ENCODE data around the gene OTOP2.
"Not testable (repeated sequence)": the region's sequence is repeated elsewhere in the genome, so short reads cannot be mapped to it uniquely, and the experiment has no call there.

Gene OTOP2

DNA sequence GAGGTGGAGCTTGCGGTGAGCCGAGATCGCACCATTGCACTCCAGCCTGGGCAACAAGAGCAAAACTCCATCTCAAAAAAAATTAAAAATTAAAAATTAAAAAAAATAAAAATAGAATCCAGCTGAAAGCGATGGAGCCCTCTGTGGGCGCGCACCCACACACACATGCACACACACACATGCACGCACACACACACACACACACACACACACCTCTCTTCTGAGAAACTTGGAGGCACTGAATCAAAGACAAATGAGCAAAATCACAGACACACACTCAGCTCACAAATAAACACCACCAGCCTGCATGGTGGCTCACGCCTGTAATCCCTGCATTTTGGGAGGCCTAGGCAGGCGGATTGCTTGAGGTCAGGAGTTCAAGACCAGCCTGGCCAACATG, 21.0 kb upstream of the OTOP2 start:
- no peaks in the 10 kb centered on the region for H3K36me3 ChIP-seq (ENCODE audit: control insufficient read depth in 2 of 2, insufficient read depth in 2 of 2, low read length in 2 of 2)
- no peak overlapping the region for H3K27ac ChIP-seq (ENCODE audit: low read length)
- H3K9me3 ChIP-seq (ENCODE audit: control insufficient read depth in 2 of 2, low read length in 2 of 2) = no peaks in the 10 kb centered on the region
- no peak overlapping the region for H3K9ac ChIP-seq (ENCODE audit: low read length in 2 of 2)
- H3K4me3 ChIP-seq (ENCODE audit: low read length in 2 of 2) = no peak overlapping the region
- H3K27me3 ChIP-seq (ENCODE audit: control insufficient read depth in 1 of 2, insufficient read depth in 2 of 2, low read length in 2 of 2) = peaks cover 6 to 19% of the 10 kb centered on the region in 2 donors
- no peaks in the 10 kb centered on the region for H3K4me1 ChIP-seq (ENCODE audit: control insufficient read depth, insufficient read depth, low read length)

- no peak overlapping the region for H3K9ac ChIP-seq (ENCODE audit: low read length in 2 of 2)
- no peaks in the 10 kb centered on the region for H3K36me3 ChIP-seq (ENCODE audit: control insufficient read depth in 2 of 2, insufficient read depth in 2 of 2, low read length in 2 of 2)
- no peaks in the 10 kb centered on the region for H3K4me1 ChIP-seq (ENCODE audit: control insufficient read depth, insufficient read depth, low read length)
- H3K9me3 ChIP-seq (ENCODE audit: control insufficient read depth in 2 of 2, low read length in 2 of 2) = no peaks in the 10 kb centered on the region
- peaks cover 6 to 19% of the 10 kb centered on the region in 2 donors for H3K27me3 ChIP-seq (ENCODE audit: control insufficient read depth in 1 of 2, insufficient read depth in 2 of 2, low read length in 2 of 2)
- H3K27ac ChIP-seq (ENCODE audit: low read length) = no peak overlapping the region
- no peak overlapping the region for H3K4me3 ChIP-seq (ENCODE audit: low read length in 2 of 2)
Observed at GRCh38 chr17:74903671-74904070, 20.4 kb upstream of the OTOP2 start.

DNA sequence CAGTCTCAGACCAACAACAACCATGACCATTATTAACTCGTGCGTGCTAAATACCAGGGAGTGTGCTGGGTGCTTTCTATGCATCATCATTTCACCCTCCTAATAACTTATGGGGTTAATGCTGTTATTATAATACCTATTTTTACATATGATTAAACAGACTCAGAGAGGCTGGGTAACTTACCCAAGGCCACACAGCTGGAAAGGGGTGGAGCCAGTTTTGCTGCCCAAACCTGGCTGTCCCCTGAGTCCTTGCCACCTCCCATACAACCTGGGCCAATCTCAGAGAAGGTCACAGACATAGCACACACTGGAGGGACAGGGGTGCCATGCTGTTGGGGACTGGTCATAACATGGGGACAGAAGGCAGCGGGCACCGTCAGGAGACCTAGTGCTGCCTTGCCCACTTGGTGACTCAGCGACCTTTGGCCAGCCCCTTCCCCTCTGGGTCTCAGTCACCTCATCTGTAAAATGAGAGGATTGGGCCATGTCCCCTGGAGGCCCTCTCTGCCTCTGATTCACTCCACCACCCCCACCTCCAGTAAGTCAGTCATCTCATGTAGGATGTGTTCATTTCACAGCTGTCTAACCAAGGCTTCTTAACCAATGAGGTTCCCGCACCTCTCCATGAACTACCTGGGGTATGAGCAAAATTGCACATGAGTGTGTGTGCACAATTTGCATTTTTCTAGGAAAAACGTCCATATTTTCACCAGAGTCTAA, 19.2 kb upstream of the OTOP2 start:
- Histone ChIP-seq H3K9ac (ENCODE audit: low read length in 2 of 2) (no peak overlapping the region), H3K36me3 (ENCODE audit: control insufficient read depth in 2 of 2, insufficient read depth in 2 of 2, low read length in 2 of 2) (no peaks in the 10 kb centered on the region), H3K27me3 (ENCODE audit: control insufficient read depth in 1 of 2, insufficient read depth in 2 of 2, low read length in 2 of 2) (peaks cover 6 to 19% of the 10 kb centered on the region in 2 donors), H3K9me3 (ENCODE audit: control insufficient read depth in 2 of 2, low read length in 2 of 2) (no peaks in the 10 kb centered on the region), H3K4me1 (ENCODE audit: control insufficient read depth, insufficient read depth, low read length) (no peaks in the 10 kb centered on the region), H3K27ac (ENCODE audit: low read length) (no peak overlapping the region), H3K4me3 (ENCODE audit: low read length in 2 of 2) (no peak overlapping the region)

GRCh38 chr17:74906214-74906793, 17.8 kb upstream of the OTOP2 start:
- H3K27me3 ChIP-seq (ENCODE audit: control insufficient read depth in 1 of 2, insufficient read depth in 2 of 2, low read length in 2 of 2) = peaks cover 6 to 16% of the 10 kb centered on the region in 2 donors
- H3K4me3 ChIP-seq (ENCODE audit: low read length in 2 of 2); H3K27ac ChIP-seq (ENCODE audit: low read length); H3K9me3 ChIP-seq (ENCODE audit: control insufficient read depth in 2 of 2, low read length in 2 of 2); H3K9ac ChIP-seq (ENCODE audit: low read length in 2 of 2); H3K36me3 ChIP-seq (ENCODE audit: control insufficient read depth in 2 of 2, insufficient read depth in 2 of 2, low read length in 2 of 2); H3K4me1 ChIP-seq (ENCODE audit: control insufficient read depth, insufficient read depth, low read length): not testable (repeated sequence)

DNA sequence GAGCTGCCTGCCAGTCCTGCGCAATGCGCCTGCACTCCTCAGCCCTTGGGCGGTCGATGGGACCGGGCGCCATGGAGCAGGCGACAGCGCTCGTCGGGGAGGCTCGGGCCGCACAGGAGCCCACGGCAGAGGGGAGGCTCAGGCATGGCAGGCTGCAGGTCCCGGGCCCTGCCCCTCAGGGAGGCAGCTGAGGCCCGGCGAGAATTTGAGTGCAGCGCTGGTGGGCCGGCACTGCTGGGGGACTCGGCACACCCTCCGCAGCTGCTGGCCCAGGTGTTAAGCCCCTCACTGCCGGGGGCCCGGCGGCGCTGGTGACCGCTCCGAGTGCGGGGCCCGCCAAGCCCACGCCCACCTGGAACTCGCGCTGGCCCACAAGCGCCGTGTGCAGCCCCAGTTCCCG, 17.1 kb upstream of the OTOP2 start:
- H3K4me1 ChIP-seq (ENCODE audit: control insufficient read depth, insufficient read depth, low read length) = no peaks in the 10 kb centered on the region
- no peaks in the 10 kb centered on the region for H3K36me3 ChIP-seq (ENCODE audit: control insufficient read depth in 2 of 2, insufficient read depth in 2 of 2, low read length in 2 of 2)
- peaks cover 5 to 14% of the 10 kb centered on the region in 2 donors for H3K27me3 ChIP-seq (ENCODE audit: control insufficient read depth in 1 of 2, insufficient read depth in 2 of 2, low read length in 2 of 2)
- H3K9me3 ChIP-seq (ENCODE audit: control insufficient read depth in 2 of 2, low read length in 2 of 2) = no peaks in the 10 kb centered on the region
- no peak overlapping the region for H3K4me3 ChIP-seq (ENCODE audit: low read length in 2 of 2)
- H3K9ac ChIP-seq (ENCODE audit: low read length in 2 of 2) = no peak overlapping the region
- no peak overlapping the region for H3K27ac ChIP-seq (ENCODE audit: low read length)

DNA sequence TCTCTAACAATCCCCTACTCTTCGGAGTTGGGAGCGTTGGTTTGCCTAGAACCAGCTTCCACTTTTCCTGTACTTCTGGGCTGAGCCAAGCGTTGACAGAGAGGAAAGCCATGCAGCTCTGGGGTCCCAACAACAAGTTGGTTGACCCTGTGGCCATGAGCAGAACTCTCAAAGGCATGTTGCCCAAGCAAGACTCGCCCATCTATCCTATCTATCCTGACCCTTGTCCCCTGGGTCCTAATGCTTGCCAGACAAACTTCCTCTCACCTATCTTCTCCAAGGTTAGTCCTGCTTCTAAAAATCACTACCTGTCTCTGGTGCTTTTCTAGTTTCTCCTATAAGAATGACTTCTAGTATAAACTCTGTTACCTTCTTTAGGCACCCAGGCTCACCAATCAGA, 15.0 kb upstream of the OTOP2 start:
- H3K9ac ChIP-seq (ENCODE audit: low read length in 2 of 2); H3K36me3 ChIP-seq (ENCODE audit: control insufficient read depth in 2 of 2, insufficient read depth in 2 of 2, low read length in 2 of 2); H3K27ac ChIP-seq (ENCODE audit: low read length); H3K4me3 ChIP-seq (ENCODE audit: low read length in 2 of 2); H3K27me3 ChIP-seq (ENCODE audit: control insufficient read depth in 1 of 2, insufficient read depth in 2 of 2, low read length in 2 of 2); H3K9me3 ChIP-seq (ENCODE audit: control insufficient read depth in 2 of 2, low read length in 2 of 2); H3K4me1 ChIP-seq (ENCODE audit: control insufficient read depth, insufficient read depth, low read length): not testable (repeated sequence)

GRCh38 chr17:74911423-74911822, 12.7 kb upstream of the OTOP2 start:
- H3K27me3 ChIP-seq (ENCODE audit: control insufficient read depth in 1 of 2, insufficient read depth in 2 of 2, low read length in 2 of 2); H3K9ac ChIP-seq (ENCODE audit: low read length in 2 of 2); H3K27ac ChIP-seq (ENCODE audit: low read length); H3K36me3 ChIP-seq (ENCODE audit: control insufficient read depth in 2 of 2, insufficient read depth in 2 of 2, low read length in 2 of 2); H3K4me1 ChIP-seq (ENCODE audit: control insufficient read depth, insufficient read depth, low read length); H3K4me3 ChIP-seq (ENCODE audit: low read length in 2 of 2); H3K9me3 ChIP-seq (ENCODE audit: control insufficient read depth in 2 of 2, low read length in 2 of 2): not testable (repeated sequence)

- Histone ChIP-seq H3K9ac (ENCODE audit: low read length in 2 of 2) (no peak overlapping the region), H3K27ac (ENCODE audit: low read length) (no peak overlapping the region), H3K4me3 (ENCODE audit: low read length in 2 of 2) (no peak overlapping the region), H3K36me3 (ENCODE audit: control insufficient read depth in 2 of 2, insufficient read depth in 2 of 2, low read length in 2 of 2) (no peaks in the 10 kb centered on the region), H3K4me1 (ENCODE audit: control insufficient read depth, insufficient read depth, low read length) (peaks cover 5% of the 10 kb centered on the region), H3K27me3 (ENCODE audit: control insufficient read depth in 1 of 2, insufficient read depth in 2 of 2, low read length in 2 of 2) (peaks cover 9 to 17% of the 10 kb centered on the region in 2 donors), H3K9me3 (ENCODE audit: control insufficient read depth in 2 of 2, low read length in 2 of 2) (no peaks in the 10 kb centered on the region)
Observed at GRCh38 chr17:74916136-74916850, 7.8 kb upstream of the OTOP2 start.

DNA sequence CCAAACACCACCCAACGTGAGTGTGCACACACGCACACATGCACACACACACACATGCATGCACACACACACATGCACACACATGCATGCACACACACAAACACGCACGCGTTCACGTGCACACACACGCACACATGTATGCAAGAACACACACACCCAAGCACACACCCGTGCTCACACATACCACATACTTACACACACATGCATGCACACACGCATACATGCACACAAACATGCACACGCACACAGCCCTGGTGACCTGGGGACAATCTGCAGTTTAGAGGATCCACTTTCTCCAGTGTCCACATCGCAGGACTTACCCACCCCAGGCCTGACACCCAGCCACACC, 7.2 kb upstream of the OTOP2 start:
- Histone ChIP-seq H3K4me1 (ENCODE audit: control insufficient read depth, insufficient read depth, low read length) (peaks cover 5% of the 10 kb centered on the region), H3K9me3 (ENCODE audit: control insufficient read depth in 2 of 2, low read length in 2 of 2) (no peaks in the 10 kb centered on the region), H3K27me3 (ENCODE audit: control insufficient read depth in 1 of 2, insufficient read depth in 2 of 2, low read length in 2 of 2) (peaks cover 14 to 22% of the 10 kb centered on the region in 2 donors), H3K27ac (ENCODE audit: low read length) (no peak overlapping the region), H3K36me3 (ENCODE audit: control insufficient read depth in 2 of 2, insufficient read depth in 2 of 2, low read length in 2 of 2) (no peaks in the 10 kb centered on the region), H3K9ac (ENCODE audit: low read length in 2 of 2) (no peak overlapping the region), H3K4me3 (ENCODE audit: low read length in 2 of 2) (no peak overlapping the region)

- Histone ChIP-seq H3K36me3 (ENCODE audit: control insufficient read depth in 2 of 2, insufficient read depth in 2 of 2, low read length in 2 of 2) (no peaks in the 10 kb centered on the region), H3K9ac (ENCODE audit: low read length in 2 of 2) (no peak overlapping the region), H3K9me3 (ENCODE audit: control insufficient read depth in 2 of 2, low read length in 2 of 2) (no peaks in the 10 kb centered on the region), H3K4me1 (ENCODE audit: control insufficient read depth, insufficient read depth, low read length) (peaks cover 5% of the 10 kb centered on the region), H3K4me3 (ENCODE audit: low read length in 2 of 2) (no peak overlapping the region), H3K27me3 (ENCODE audit: control insufficient read depth in 1 of 2, insufficient read depth in 2 of 2, low read length in 2 of 2) (peaks cover 18 to 26% of the 10 kb centered on the region in 2 donors), H3K27ac (ENCODE audit: low read length) (no peak overlapping the region)
Observed at GRCh38 chr17:74917430-74917829, 6.6 kb upstream of the OTOP2 start.

- no peak overlapping the region for H3K27ac ChIP-seq (ENCODE audit: low read length)
- no peak overlapping the region for H3K4me3 ChIP-seq (ENCODE audit: low read length in 2 of 2)
- H3K36me3 ChIP-seq (ENCODE audit: control insufficient read depth in 2 of 2, insufficient read depth in 2 of 2, low read length in 2 of 2) = no peaks in the 10 kb centered on the region
- peaks cover 10% of the 10 kb centered on the region for H3K4me1 ChIP-seq (ENCODE audit: control insufficient read depth, insufficient read depth, low read length)
- no peaks in the 10 kb centered on the region for H3K9me3 ChIP-seq (ENCODE audit: control insufficient read depth in 2 of 2, low read length in 2 of 2)
- H3K9ac ChIP-seq (ENCODE audit: low read length in 2 of 2) = no peak overlapping the region
- peaks cover 30 to 31% of the 10 kb centered on the region in 2 donors for H3K27me3 ChIP-seq (ENCODE audit: control insufficient read depth in 1 of 2, insufficient read depth in 2 of 2, low read length in 2 of 2)
Observed at GRCh38 chr17:74918906-74919305, 5.2 kb upstream of the OTOP2 start.
